ENCODE results near the gene PKP2. TPM values are rescaled to one million over a fixed set of nuclear protein-coding genes. Genes with fewer than 3 reads are reported as not detected.

The PKP2 gene
- total and polyA plus RNA-seq, 4 donors, result 0.91 to 10.4 (median 3.8) TPM

- DNase-seq (no peak), ATAC-seq (ENCODE audit: insufficient read depth, low FRiP score) (no peak)
- Histone ChIP-seq H3K4me3 (no peak overlapping the region), H3K36me3 (ENCODE audit: control insufficient read depth in 4 of 4, insufficient read depth in 4 of 4, low read length in 4 of 4) (peaks cover 0 to 12% (median 0%) of the 10 kb centered on the region in 4 donors), H3K9me3 (ENCODE audit: control insufficient read depth in 4 of 4, insufficient read depth in 3 of 4, low read length in 3 of 4) (no peaks in the 10 kb centered on the region), H3K27ac (ENCODE audit: low read depth in 1 of 2, low read length in 1 of 2) (no peak overlapping the region), H3K9ac (ENCODE audit: insufficient read depth in 1 of 2, low read length in 2 of 2) (no peak overlapping the region), H3K4me1 (ENCODE audit: control insufficient read depth in 5 of 5, insufficient read depth in 5 of 5, low read length in 5 of 5) (peaks cover 0 to 6% (median 0%) of the 10 kb centered on the region in 5 donors), H3K27me3 (ENCODE audit: control insufficient read depth in 3 of 3, insufficient read depth in 3 of 3, low read length in 2 of 3) (no peaks in the 10 kb centered on the region)
- TF ChIP-seq, protein P1, sequence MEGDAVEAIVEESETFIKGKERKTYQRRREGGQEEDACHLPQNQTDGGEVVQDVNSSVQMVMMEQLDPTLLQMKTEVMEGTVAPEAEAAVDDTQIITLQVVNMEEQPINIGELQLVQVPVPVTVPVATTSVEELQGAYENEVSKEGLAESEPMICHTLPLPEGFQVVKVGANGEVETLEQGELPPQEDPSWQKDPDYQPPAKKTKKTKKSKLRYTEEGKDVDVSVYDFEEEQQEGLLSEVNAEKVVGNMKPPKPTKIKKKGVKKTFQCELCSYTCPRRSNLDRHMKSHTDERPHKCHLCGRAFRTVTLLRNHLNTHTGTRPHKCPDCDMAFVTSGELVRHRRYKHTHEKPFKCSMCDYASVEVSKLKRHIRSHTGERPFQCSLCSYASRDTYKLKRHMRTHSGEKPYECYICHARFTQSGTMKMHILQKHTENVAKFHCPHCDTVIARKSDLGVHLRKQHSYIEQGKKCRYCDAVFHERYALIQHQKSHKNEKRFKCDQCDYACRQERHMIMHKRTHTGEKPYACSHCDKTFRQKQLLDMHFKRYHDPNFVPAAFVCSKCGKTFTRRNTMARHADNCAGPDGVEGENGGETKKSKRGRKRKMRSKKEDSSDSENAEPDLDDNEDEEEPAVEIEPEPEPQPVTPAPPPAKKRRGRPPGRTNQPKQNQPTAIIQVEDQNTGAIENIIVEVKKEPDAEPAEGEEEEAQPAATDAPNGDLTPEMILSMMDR (IDR thresholded peaks at IDR 0.05; ENCODE audit: control extremely low read depth, extremely low read depth), result no peak
Measured at GRCh38 chr12:32819424-32819823, 77.2 kb downstream of the PKP2 start.

DNA sequence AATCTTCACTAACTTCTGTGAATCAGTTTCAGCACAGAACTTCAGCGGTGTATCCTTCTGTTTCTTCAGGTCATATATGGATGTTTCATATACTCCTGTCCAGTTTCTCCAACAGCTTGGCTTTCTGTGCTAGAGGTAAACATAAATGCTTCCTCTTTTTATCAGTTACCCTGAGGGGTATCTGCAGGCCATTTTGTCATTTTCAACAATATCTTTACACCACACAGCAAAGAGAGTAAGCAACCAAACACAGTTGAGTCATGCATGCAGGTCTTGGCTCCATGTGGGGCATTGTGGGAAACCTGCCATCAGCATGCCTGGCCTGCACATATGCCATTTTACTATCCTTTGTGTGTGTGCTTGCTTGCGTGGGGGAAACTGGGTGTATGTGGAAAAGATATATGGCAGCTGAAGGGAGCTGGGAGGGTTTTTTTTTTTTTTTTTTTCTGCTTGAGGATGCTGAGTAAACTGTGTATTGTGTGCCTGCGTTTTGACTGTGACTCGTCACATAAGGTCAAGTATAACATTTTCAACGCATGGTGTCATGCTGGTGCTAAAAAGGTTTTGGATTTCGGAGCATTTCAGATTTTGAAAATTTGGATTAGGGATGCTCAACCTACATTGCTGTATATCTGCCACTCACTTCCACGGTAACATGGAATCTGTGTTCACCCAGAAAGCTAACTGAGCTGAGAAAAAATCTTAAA is 84.7 kb downstream of the PKP2 start:
- Histone ChIP-seq H3K9ac (ENCODE audit: insufficient read depth in 1 of 2, low read length in 2 of 2) (no peak overlapping the region), H3K27me3 (ENCODE audit: control insufficient read depth in 3 of 3, insufficient read depth in 3 of 3, low read length in 2 of 3) (no peaks in the 10 kb centered on the region), H3K4me1 (ENCODE audit: control insufficient read depth in 5 of 5, insufficient read depth in 5 of 5, low read length in 5 of 5) (peaks cover 0 to 2% (median 0%) of the 10 kb centered on the region in 5 donors), H3K36me3 (ENCODE audit: control insufficient read depth in 4 of 4, insufficient read depth in 4 of 4, low read length in 4 of 4) (peaks cover 0 to 11% (median 0%) of the 10 kb centered on the region in 4 donors), H3K9me3 (ENCODE audit: control insufficient read depth in 4 of 4, insufficient read depth in 3 of 4, low read length in 3 of 4) (peaks cover 0 to 4% (median 2%) of the 10 kb centered on the region in 4 donors), H3K4me3 (no peak overlapping the region), H3K27ac (ENCODE audit: low read depth in 1 of 2, low read length in 1 of 2) (peak overlapping the region in 1 of 2 donors; percentile 34)
- WGBS, 2 donors, result 88% methylated on average over 7 of the region's 7 CpGs
- DNase-seq (no peak), ATAC-seq (ENCODE audit: insufficient read depth, low FRiP score) (no peak)
- TF ChIP-seq, protein P1 (IDR thresholded peaks at IDR 0.05; ENCODE audit: control extremely low read depth, extremely low read depth), result no peak

DNA sequence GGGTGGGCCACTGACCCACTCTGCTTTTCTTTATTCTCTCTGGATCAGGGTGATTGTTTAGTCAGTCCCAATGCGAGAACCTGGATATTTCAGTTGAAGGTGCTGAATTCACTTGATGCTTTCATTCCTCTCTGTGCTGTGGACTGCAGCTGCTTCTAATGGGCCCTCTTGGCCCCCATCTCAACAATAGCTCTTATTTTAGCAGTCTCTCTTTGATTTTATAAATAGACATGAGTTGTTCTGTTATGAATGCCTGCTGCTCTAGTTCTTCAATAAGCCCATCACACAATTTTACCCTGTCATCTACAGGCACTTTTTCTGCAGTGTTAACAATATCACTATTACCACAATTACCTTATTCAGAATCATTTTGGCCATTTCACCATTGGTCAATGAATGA is 86.7 kb downstream of the PKP2 start:
- 81 to 98% methylated on average over 1 of the region's 1 CpG for WGBS, 2 donors
- ATAC-seq (ENCODE audit: insufficient read depth, low FRiP score), result no peak

More for the DNA sequence above, 86.7 kb downstream of the PKP2 start:
- H3K4me1 ChIP-seq (ENCODE audit: control insufficient read depth in 5 of 5, insufficient read depth in 5 of 5, low read length in 5 of 5), result peaks cover 0 to 2% (median 0%) of the 10 kb centered on the region in 5 donors
- TF ChIP-seq, protein P1 (IDR thresholded peaks at IDR 0.05; ENCODE audit: control extremely low read depth, extremely low read depth), result no peak
- no peak overlapping the region for H3K9ac ChIP-seq (ENCODE audit: insufficient read depth in 1 of 2, low read length in 2 of 2)
- peaks cover 0 to 7% (median 0%) of the 10 kb centered on the region in 4 donors for H3K36me3 ChIP-seq (ENCODE audit: control insufficient read depth in 4 of 4, insufficient read depth in 4 of 4, low read length in 4 of 4)
- peaks cover 0 to 7% (median 2%) of the 10 kb centered on the region in 4 donors for H3K9me3 ChIP-seq (ENCODE audit: control insufficient read depth in 4 of 4, insufficient read depth in 3 of 4, low read length in 3 of 4)
- no peak for DNase-seq
- H3K27me3 ChIP-seq (ENCODE audit: control insufficient read depth in 3 of 3, insufficient read depth in 3 of 3, low read length in 2 of 3), result no peaks in the 10 kb centered on the region
- no peak overlapping the region for H3K4me3 ChIP-seq
- H3K27ac ChIP-seq (ENCODE audit: low read depth in 1 of 2, low read length in 1 of 2), result no peak overlapping the region
